ENCODE measurements around the gene NKAIN2. TPM values are rescaled to one million over a fixed set of nuclear protein-coding genes. Genes with fewer than 3 reads are reported as not detected.
"Not testable (repeated sequence)": the region's sequence is repeated elsewhere in the genome, so short reads cannot be mapped to it uniquely, and the experiment has no call there.

Gene NKAIN2
- total RNA-seq, 1 experiment from 2014 or later = 2.7 TPM

- ChIA-PET POLR2A (no interaction called here), CTCF (interaction anchor here (0.6 kb wide), 1 partner anchor 493 kb away, joined by 3 read pairs; no protein-coding TSS in a partner anchor)
- Mint-ChIP-seq H3K27ac (ENCODE audit: low read depth, unreplicated experiment) (no peak overlapping the region), H3K36me3 (ENCODE audit: insufficient read depth, unreplicated experiment) (no peaks in the 10 kb centered on the region), H3K4me3 (ENCODE audit: unreplicated experiment) (no peak overlapping the region), H3K27me3 (ENCODE audit: insufficient read depth, unreplicated experiment) (no peaks in the 10 kb centered on the region), H3K9me3 (ENCODE audit: unreplicated experiment) (no peaks in the 10 kb centered on the region), H3K4me1 (ENCODE audit: insufficient read depth, unreplicated experiment) (no peaks in the 10 kb centered on the region)
- intact Hi-C loops (cut with micrococcal nuclease) = no loop called here
- DNase-seq (ENCODE audit: unreplicated experiment) = no peak
- no TSS peak for BruUV-seq (replicated peaks)
- no peak for TF ChIP-seq CTCF (IDR thresholded peaks at IDR 0.05; ENCODE audit: unreplicated experiment)
Measured at GRCh38 chr6:124339610-124340334, 536.1 kb downstream of the NKAIN2 start.

GRCh38 chr6:124348339-124348738 lies 544.7 kb downstream of the NKAIN2 start:
- H3K4me3 Mint-ChIP-seq (ENCODE audit: unreplicated experiment); CTCF ChIA-PET; H3K4me1 Mint-ChIP-seq (ENCODE audit: insufficient read depth, unreplicated experiment); H3K27me3 Mint-ChIP-seq (ENCODE audit: insufficient read depth, unreplicated experiment); H3K27ac Mint-ChIP-seq (ENCODE audit: low read depth, unreplicated experiment); DNase-seq (ENCODE audit: unreplicated experiment); H3K9me3 Mint-ChIP-seq (ENCODE audit: unreplicated experiment); BruUV-seq (replicated peaks); intact Hi-C loops (cut with micrococcal nuclease); H3K36me3 Mint-ChIP-seq (ENCODE audit: insufficient read depth, unreplicated experiment): not testable (repeated sequence)
- POLR2A ChIA-PET = interaction anchor here (1.1 kb wide), 1 partner anchor 20 kb away, joined by 4 read pairs; no protein-coding TSS in a partner anchor

- Mint-ChIP-seq H3K4me1 (ENCODE audit: insufficient read depth, unreplicated experiment) (no peaks in the 10 kb centered on the region), H3K36me3 (ENCODE audit: insufficient read depth, unreplicated experiment) (no peaks in the 10 kb centered on the region), H3K9me3 (ENCODE audit: unreplicated experiment) (no peaks in the 10 kb centered on the region), H3K27me3 (ENCODE audit: insufficient read depth, unreplicated experiment) (no peaks in the 10 kb centered on the region), H3K4me3 (ENCODE audit: unreplicated experiment) (no peak overlapping the region), H3K27ac (ENCODE audit: low read depth, unreplicated experiment) (no peak overlapping the region)
- POLR2A ChIA-PET = no interaction called here
- TF ChIP-seq CTCF (IDR thresholded peaks at IDR 0.05; ENCODE audit: unreplicated experiment) = no peak
- DNase-seq (ENCODE audit: unreplicated experiment) = no peak
- intact Hi-C loops (cut with micrococcal nuclease) = no loop called here
- BruUV-seq (replicated peaks) = no TSS peak
- CTCF ChIA-PET = no interaction called here
Measured at GRCh38 chr6:124355146-124355545, 551.5 kb downstream of the NKAIN2 start.

GRCh38 chr6:124356276-124356810 lies 552.7 kb downstream of the NKAIN2 start:
- H3K27ac Mint-ChIP-seq (ENCODE audit: low read depth, unreplicated experiment) = no peak overlapping the region
- H3K4me3 Mint-ChIP-seq (ENCODE audit: unreplicated experiment) = no peak overlapping the region
- H3K36me3 Mint-ChIP-seq (ENCODE audit: insufficient read depth, unreplicated experiment) = no peaks in the 10 kb centered on the region
- no TSS peak for BruUV-seq (replicated peaks)
- no peaks in the 10 kb centered on the region for H3K4me1 Mint-ChIP-seq (ENCODE audit: insufficient read depth, unreplicated experiment)
- no peak for TF ChIP-seq CTCF (IDR thresholded peaks at IDR 0.05; ENCODE audit: unreplicated experiment)
- ChIA-PET POLR2A (no interaction called here), CTCF (interaction anchor here (0.7 kb wide), 1 partner anchor 63 kb away, joined by 4 read pairs; no protein-coding TSS in a partner anchor)
- intact Hi-C loops (cut with micrococcal nuclease) = no loop called here
- H3K27me3 Mint-ChIP-seq (ENCODE audit: insufficient read depth, unreplicated experiment) = no peaks in the 10 kb centered on the region
- H3K9me3 Mint-ChIP-seq (ENCODE audit: unreplicated experiment) = no peaks in the 10 kb centered on the region
- no peak for DNase-seq (ENCODE audit: unreplicated experiment)
